HCT116 (cell line): ENCODE results near the gene MPHOSPH8. TPM values are rescaled to one million over a fixed set of nuclear protein-coding genes. Genes with fewer than 3 reads are reported as not detected.

ENCODE experiments used
- ATAC-seq: fragments of 200-7000 bp; cut with Tn5 transposase; 2 replicates; pipeline ENCODE4 v1.9.1; 2020; ENCODE audit warnings: mild to moderate bottlenecking, moderate library complexity
- BruUV-seq: library from RNA; stranded (reverse); fragments of 400-500 nt; replicated peaks from 2 replicates; lab custom pipeline; 2021; lab: Mats Ljungman, UMichigan
- CTCF ChIA-PET: fragments of 300-600 bp; sonication (Branson Sonifier 250); formaldehyde crosslinking; loops from one replicate; lab custom pipeline; 2021; ENCODE audit warnings: antibody characterized with exemption; lab: Charles Lee
- POLR2A ChIA-PET: fragments of 300-600, 350-600 bp; sonication (Branson Sonifier 250); formaldehyde crosslinking; loops from one replicate; lab custom pipeline; 2021; ENCODE audit warnings: antibody characterized with exemption; lab: Charles Lee
- RAD21 ChIA-PET, 2 experiments: fragments of 300-600 bp; sonication (Branson Sonifier 250); formaldehyde crosslinking; loops; one replicate each; lab custom pipeline; 2023; ENCODE audit warnings: low total read pairs in 2 of 2; ENCODE audit not compliant: uncharacterized antibody in 2 of 2, unreplicated experiment in 2 of 2, low non-redundant PET in 1 of 2; lab: Charles Lee
- DNase-seq: peaks from one replicate; pipeline ENCODE4 v3.0.0-alpha.2; 2010; ENCODE audit warnings: low read depth, low spot score
- H2AFZ ChIP-seq: fragments of 200-600 bp; shearing (Covaris generic), sonication (generic); 2 replicates; pipeline ENCODE4 v1.6.1; 2017; ENCODE audit warnings: low read depth, mixed run types, mixed read lengths, antibody characterized with exemption, low read length; ENCODE audit not compliant: poor library complexity, severe bottlenecking
- H3K27ac ChIP-seq: 2 replicates; pipeline ENCODE4 v1.5.1; 2012; ENCODE audit warnings: low read depth, low read length
- H3K27me3 ChIP-seq: fragments of 200-600 bp; sonication (generic); 2 replicates; pipeline ENCODE4 v1.6.1; 2016; ENCODE audit warnings: mixed run types, low read length, mixed read lengths; ENCODE audit not compliant: insufficient read depth
- H3K36me3 ChIP-seq, 2 experiments: fragments of 200-500 bp in 1 of 2; fragments of 200-600 bp in 1 of 2; sonication (Bioruptor generic) in 1 of 2; sonication (generic) in 1 of 2; 2 replicates each; pipeline versions ENCODE4 v1.5.1 to v1.6.1; 2014 to 2016; ENCODE audit warnings: low read length in 2 of 2, inconsistent platforms in 1 of 2, mixed read lengths in 1 of 2, mixed run types in 1 of 2; ENCODE audit not compliant: insufficient read depth in 2 of 2, control insufficient read depth in 1 of 2
- H3K4me1 ChIP-seq, 2 experiments: fragments of 200-600 bp in 1 of 2; sonication (generic) in 1 of 2; 2 replicates each; pipeline versions ENCODE4 v1.5.1 to v1.6.1; 2012 to 2017; ENCODE audit warnings: low read length in 2 of 2, inconsistent platforms in 1 of 2, mild to moderate bottlenecking in 1 of 2, mixed read lengths in 1 of 2, mixed run types in 1 of 2, moderate library complexity in 1 of 2; ENCODE audit not compliant: insufficient read depth in 2 of 2, control insufficient read depth in 1 of 2
- H3K4me2 ChIP-seq: fragments of 200-600 bp; sonication (generic); 2 replicates; pipeline ENCODE4 v1.6.1; 2017; ENCODE audit warnings: mixed run types, low read length, mixed read lengths
- H3K4me3 ChIP-seq, 2 experiments: fragments of 200-600 bp in 1 of 2; sonication (generic) in 1 of 2; replicated peaks in 1 of 2; 2 replicates each; pipeline ENCODE4 v1.5.1; 2011 to 2016; ENCODE audit warnings: low read length in 2 of 2, control low read depth in 1 of 2, low read depth in 1 of 2, mild to moderate bottlenecking in 1 of 2, mixed read lengths in 1 of 2, mixed run types in 1 of 2
- H3K79me2 ChIP-seq: fragments of 200-600 bp; sonication (generic); 2 replicates; pipeline ENCODE4 v1.6.1; 2017; ENCODE audit warnings: mild to moderate bottlenecking, mixed run types, low read length, moderate library complexity, mixed read lengths; ENCODE audit not compliant: insufficient read depth
- H3K9ac ChIP-seq: fragments of 200-600 bp; sonication (generic); 2 replicates; pipeline ENCODE4 v1.6.1; 2016; ENCODE audit warnings: low read length, mixed read lengths
- H3K9me2 ChIP-seq: fragments of 200-600 bp; sonication (generic), shearing (Covaris generic); 2 replicates; pipeline ENCODE4 v1.6.1; 2017; ENCODE audit warnings: mixed run types, mild to moderate bottlenecking, moderate library complexity; ENCODE audit not compliant: insufficient read depth
- H3K9me3 ChIP-seq, 2 experiments: fragments of 200-500 bp in 1 of 2; fragments of 200-600 bp in 1 of 2; sonication (Bioruptor generic) in 1 of 2; sonication (generic) in 1 of 2; 2 replicates each; pipeline ENCODE4 v1.6.1; 2014 to 2017; ENCODE audit warnings: low read length in 2 of 2, mixed read lengths in 2 of 2, inconsistent platforms in 1 of 2, low read depth in 1 of 2, mild to moderate bottlenecking in 1 of 2, mixed run types in 1 of 2, moderate library complexity in 1 of 2; ENCODE audit not compliant: control insufficient read depth in 1 of 2, insufficient read depth in 1 of 2
- H4K20me1 ChIP-seq: fragments of 200-600 bp; sonication (generic), shearing (Covaris generic); 2 replicates; pipeline ENCODE4 v1.6.1; 2017; ENCODE audit warnings: mixed run types, mild to moderate bottlenecking, moderate library complexity; ENCODE audit not compliant: insufficient read depth
- EZH2 ChIP-seq: fragments of 200-600 bp; sonication (generic); IDR thresholded peaks from 2 replicates; pipeline ENCODE4 v1.6.1; 2017; ENCODE audit warnings: antibody characterized with exemption, mixed run types
- JUND ChIP-seq: IDR thresholded peaks from 2 replicates; pipeline ENCODE4 v1.6.1; 2012
- SP1 ChIP-seq: IDR thresholded peaks from 2 replicates; pipeline ENCODE4 v1.6.1; 2012; ENCODE audit warnings: low read depth
- YY1 ChIP-seq: IDR thresholded peaks from 2 replicates; pipeline ENCODE4 v1.6.1; 2011; ENCODE audit warnings: low read length, low read depth, moderate library complexity, mild to moderate bottlenecking; ENCODE audit not compliant: insufficient replicate concordance; ENCODE audit errors: extremely low read depth
- ZNF274 ChIP-seq: fragments of 200-500 bp; sonication (Bioruptor generic); IDR thresholded peaks from 2 replicates; pipeline ENCODE4 v1.6.1; 2014; ENCODE audit warnings: mild to moderate bottlenecking, low read depth, low read length, inconsistent platforms
- intact Hi-C: fragments of 100-400 bp; cut with micrococcal nuclease; formaldehyde crosslinking; loops from 2 replicates; pipeline ENCODE4 v1.10.0; 2022
- total RNA-seq: library from RNA; stranded (reverse); gene quantifications from one replicate; pipeline ENCODE4 v1.2.1, GENCODE V29; 2021; ENCODE audit not compliant: unreplicated experiment
- TF ChIP-seq, protein P1 (sequence below): IDR thresholded peaks from 2 replicates; pipeline ENCODE4 v1.6.1; 2011; ENCODE audit warnings: mild to moderate bottlenecking, low read length, moderate library complexity; ENCODE audit not compliant: insufficient replicate concordance; ENCODE audit errors: extremely low read depth
- TF ChIP-seq, protein P2 (sequence below): IDR thresholded peaks from 2 replicates; pipeline ENCODE4 v1.6.1; 2012; ENCODE audit warnings: low read depth
- TF ChIP-seq, protein P3 (sequence below): IDR thresholded peaks from 2 replicates; pipeline ENCODE4 v1.6.1; 2012

MPHOSPH8 gene
- total RNA-seq, 1 experiment from 2014 or later: 21.5 TPM

DNA sequence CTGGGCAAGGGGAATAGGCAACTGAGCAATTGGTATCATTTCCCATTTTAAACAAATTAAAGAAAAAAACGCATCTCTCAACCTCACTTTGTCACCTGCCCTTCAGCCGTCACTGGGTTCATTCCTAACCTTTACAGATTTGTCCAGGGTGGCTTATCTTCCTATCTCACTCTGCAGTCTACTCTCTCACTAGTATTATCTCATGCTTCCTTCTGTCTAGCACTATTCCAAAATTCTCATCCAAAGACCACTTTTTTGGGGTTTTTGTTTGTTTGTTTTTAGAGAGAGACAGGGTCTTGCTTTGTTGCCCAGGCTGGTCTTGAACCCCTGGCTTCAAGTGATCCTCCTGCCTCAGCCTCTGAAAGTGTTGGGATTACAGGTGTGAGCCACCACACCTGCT lies 26.7 kb upstream of the MPHOSPH8 start:
- Histone ChIP-seq H2AFZ (no peak overlapping the region), H3K4me1 (peaks cover 25 to 45% of the 10 kb centered on the region in 2 experiments), H3K79me2 (peaks cover 100% of the 10 kb centered on the region), H3K9ac (no peak overlapping the region), H3K4me2 (no peak overlapping the region), H3K27me3 (no peaks in the 10 kb centered on the region), H3K36me3 (no peaks in the 10 kb centered on the region), H4K20me1 (peaks cover 3% of the 10 kb centered on the region; the same call in 1 of the 2 replicates), H3K9me3 (no peaks in the 10 kb centered on the region), H3K27ac (no peak overlapping the region)
- no TSS peak for BruUV-seq
- ChIA-PET CTCF (no interaction called here), RAD21 (no interaction called here), POLR2A (no interaction called here)
- intact Hi-C loops: no loop called here
- DNase-seq (no peak), ATAC-seq (no peak)
- TF ChIP-seq YY1 (no peak), EZH2 (no peak), JUND (no peak)
- TF ChIP-seq, protein P1, sequence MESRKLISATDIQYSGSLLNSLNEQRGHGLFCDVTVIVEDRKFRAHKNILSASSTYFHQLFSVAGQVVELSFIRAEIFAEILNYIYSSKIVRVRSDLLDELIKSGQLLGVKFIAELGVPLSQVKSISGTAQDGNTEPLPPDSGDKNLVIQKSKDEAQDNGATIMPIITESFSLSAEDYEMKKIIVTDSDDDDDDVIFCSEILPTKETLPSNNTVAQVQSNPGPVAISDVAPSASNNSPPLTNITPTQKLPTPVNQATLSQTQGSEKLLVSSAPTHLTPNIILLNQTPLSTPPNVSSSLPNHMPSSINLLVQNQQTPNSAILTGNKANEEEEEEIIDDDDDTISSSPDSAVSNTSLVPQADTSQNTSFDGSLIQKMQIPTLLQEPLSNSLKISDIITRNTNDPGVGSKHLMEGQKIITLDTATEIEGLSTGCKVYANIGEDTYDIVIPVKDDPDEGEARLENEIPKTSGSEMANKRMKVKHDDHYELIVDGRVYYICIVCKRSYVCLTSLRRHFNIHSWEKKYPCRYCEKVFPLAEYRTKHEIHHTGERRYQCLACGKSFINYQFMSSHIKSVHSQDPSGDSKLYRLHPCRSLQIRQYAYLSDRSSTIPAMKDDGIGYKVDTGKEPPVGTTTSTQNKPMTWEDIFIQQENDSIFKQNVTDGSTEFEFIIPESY: no peak
- TF ChIP-seq, all 23 proteins: peak for 0
- no peak overlapping the region for H3K4me3 ChIP-seq
- no peaks in the 10 kb centered on the region for H3K9me2 ChIP-seq

DNA sequence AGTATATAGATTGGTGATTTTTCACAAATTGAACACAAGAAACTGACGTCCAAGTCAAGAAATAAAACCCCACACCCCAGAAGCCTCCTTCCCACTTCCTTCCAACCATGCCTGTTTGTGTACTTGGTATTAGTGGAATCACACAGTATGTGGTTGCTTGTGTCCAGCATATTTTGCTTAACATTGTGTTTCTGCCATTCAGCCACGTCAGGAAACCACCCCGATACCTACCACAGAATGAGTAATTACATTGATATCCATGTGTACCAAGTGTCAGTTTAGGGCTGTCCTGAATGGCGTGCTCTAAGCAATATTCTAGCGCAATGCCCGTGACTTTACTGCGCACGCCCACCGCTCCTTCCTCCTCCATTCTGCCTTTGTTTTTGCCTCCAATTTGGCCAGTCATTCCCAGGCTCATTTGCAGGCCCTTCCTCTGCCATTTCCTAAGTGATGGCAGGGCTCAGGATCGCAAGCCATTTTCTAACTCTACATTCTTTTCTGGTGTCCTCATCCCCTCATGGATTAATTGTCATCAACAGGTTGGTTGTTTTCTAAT lies 25.9 kb upstream of the MPHOSPH8 start:
- CTCF ChIA-PET: no interaction called here
- BruUV-seq: no TSS peak
- H3K79me2 ChIP-seq: peaks cover 92% of the 10 kb centered on the region

More for the DNA sequence above, 25.9 kb upstream of the MPHOSPH8 start:
- POLR2A ChIA-PET: no interaction called here
- H3K27me3 ChIP-seq: no peaks in the 10 kb centered on the region
- H3K4me1 ChIP-seq: peaks cover 25 to 44% of the 10 kb centered on the region in 2 experiments
- TF ChIP-seq ZNF274 (no peak), EZH2 (no peak), SP1 (no peak)
- TF ChIP-seq, protein P2, sequence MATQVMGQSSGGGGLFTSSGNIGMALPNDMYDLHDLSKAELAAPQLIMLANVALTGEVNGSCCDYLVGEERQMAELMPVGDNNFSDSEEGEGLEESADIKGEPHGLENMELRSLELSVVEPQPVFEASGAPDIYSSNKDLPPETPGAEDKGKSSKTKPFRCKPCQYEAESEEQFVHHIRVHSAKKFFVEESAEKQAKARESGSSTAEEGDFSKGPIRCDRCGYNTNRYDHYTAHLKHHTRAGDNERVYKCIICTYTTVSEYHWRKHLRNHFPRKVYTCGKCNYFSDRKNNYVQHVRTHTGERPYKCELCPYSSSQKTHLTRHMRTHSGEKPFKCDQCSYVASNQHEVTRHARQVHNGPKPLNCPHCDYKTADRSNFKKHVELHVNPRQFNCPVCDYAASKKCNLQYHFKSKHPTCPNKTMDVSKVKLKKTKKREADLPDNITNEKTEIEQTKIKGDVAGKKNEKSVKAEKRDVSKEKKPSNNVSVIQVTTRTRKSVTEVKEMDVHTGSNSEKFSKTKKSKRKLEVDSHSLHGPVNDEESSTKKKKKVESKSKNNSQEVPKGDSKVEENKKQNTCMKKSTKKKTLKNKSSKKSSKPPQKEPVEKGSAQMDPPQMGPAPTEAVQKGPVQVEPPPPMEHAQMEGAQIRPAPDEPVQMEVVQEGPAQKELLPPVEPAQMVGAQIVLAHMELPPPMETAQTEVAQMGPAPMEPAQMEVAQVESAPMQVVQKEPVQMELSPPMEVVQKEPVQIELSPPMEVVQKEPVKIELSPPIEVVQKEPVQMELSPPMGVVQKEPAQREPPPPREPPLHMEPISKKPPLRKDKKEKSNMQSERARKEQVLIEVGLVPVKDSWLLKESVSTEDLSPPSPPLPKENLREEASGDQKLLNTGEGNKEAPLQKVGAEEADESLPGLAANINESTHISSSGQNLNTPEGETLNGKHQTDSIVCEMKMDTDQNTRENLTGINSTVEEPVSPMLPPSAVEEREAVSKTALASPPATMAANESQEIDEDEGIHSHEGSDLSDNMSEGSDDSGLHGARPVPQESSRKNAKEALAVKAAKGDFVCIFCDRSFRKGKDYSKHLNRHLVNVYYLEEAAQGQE: no peak
- TF ChIP-seq, protein P3, sequence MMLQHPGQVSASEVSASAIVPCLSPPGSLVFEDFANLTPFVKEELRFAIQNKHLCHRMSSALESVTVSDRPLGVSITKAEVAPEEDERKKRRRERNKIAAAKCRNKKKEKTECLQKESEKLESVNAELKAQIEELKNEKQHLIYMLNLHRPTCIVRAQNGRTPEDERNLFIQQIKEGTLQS: no peak
- TF ChIP-seq, protein P1: no peak
- TF ChIP-seq, all 23 proteins: peak for 0
- RAD21 ChIA-PET: no interaction called here
- H3K4me2 ChIP-seq: no peak overlapping the region
- H2AFZ ChIP-seq: no peak overlapping the region
- peaks cover 3% of the 10 kb centered on the region; the same call in 1 of the 2 replicates for H4K20me1 ChIP-seq
- no peak for DNase-seq
- H3K27ac ChIP-seq: no peak overlapping the region
- intact Hi-C loops: no loop called here
- no peaks in the 10 kb centered on the region for H3K36me3 ChIP-seq
- no peak overlapping the region for H3K4me3 ChIP-seq
- no peak for ATAC-seq
- no peaks in the 10 kb centered on the region for H3K9me2 ChIP-seq
- no peaks in the 10 kb centered on the region for H3K9me3 ChIP-seq
- no peak overlapping the region for H3K9ac ChIP-seq
